ENCODE results near the gene TEDDM1.
"Not testable (repeated sequence)": the region's sequence is repeated elsewhere in the genome, so short reads cannot be mapped to it uniquely, and the experiment has no call there.

The TEDDM1 gene, protein sequence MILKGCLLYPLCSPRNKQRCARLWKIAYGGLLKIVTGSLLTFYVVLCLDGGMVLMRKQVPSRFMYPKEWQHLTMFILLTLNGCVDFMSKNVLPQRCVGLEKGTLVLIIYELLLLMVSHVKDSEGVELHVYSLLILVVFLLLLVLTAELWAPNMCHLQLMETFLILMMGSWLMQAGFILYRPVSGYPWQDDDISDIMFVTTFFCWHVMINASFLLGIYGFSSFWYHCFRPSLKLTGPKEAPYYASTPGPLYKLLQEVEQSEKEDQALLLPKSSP

GRCh38 chr1:182400567-182400966, at the start of gene TEDDM1:
TEDDM1 (minus strand) TSS chr1:182400667; CDS start chr1:182400485, 182 bp downstream.
- Histone ChIP-seq H3K27me3 (ENCODE audit: control insufficient read depth, insufficient read depth, low read length) (no peaks in the 10 kb centered on the region), H3K27ac (ENCODE audit: low read length) (no peak within 1 kb of the TSS)

GRCh38 chr1:182450087-182450486, 49.6 kb upstream of the TEDDM1 start, which contains the start of gene RGSL1:
RGSL1 (plus strand) TSS chr1:182450146; CDS start chr1:182450166, 20 bp downstream.
- H3K9me3 ChIP-seq (ENCODE audit: control insufficient read depth, low read depth, low read length): no peaks in the 10 kb centered on the region
- H3K4me3 ChIP-seq (ENCODE audit: low read length): no peak within 1 kb of the TSS
- no peak within 1 kb of the TSS for H3K9ac ChIP-seq (ENCODE audit: low read length)
- H3K27ac ChIP-seq (ENCODE audit: low read length): no peak within 1 kb of the TSS
- H3K27me3 ChIP-seq (ENCODE audit: control insufficient read depth, insufficient read depth, low read length): no peaks in the 10 kb centered on the region
- H3K36me3 ChIP-seq (ENCODE audit: control insufficient read depth, low read depth, low read length): no peaks in the 10 kb centered on the region
- H3K4me1 ChIP-seq (ENCODE audit: control insufficient read depth, low read depth, low read length): peaks cover 8% of the 10 kb centered on the region

More at GRCh38 chr1:182400567-182400966, at the start of gene TEDDM1:
- peaks cover 4% of the 10 kb centered on the region for H3K4me1 ChIP-seq (ENCODE audit: control insufficient read depth, low read depth, low read length)
- H3K9me3 ChIP-seq (ENCODE audit: control insufficient read depth, low read depth, low read length): no peaks in the 10 kb centered on the region
- H3K9ac ChIP-seq (ENCODE audit: low read length): no peak within 1 kb of the TSS
- no peak within 1 kb of the TSS for H3K4me3 ChIP-seq (ENCODE audit: low read length)
- no peaks in the 10 kb centered on the region for H3K36me3 ChIP-seq (ENCODE audit: control insufficient read depth, low read depth, low read length)

DNA sequence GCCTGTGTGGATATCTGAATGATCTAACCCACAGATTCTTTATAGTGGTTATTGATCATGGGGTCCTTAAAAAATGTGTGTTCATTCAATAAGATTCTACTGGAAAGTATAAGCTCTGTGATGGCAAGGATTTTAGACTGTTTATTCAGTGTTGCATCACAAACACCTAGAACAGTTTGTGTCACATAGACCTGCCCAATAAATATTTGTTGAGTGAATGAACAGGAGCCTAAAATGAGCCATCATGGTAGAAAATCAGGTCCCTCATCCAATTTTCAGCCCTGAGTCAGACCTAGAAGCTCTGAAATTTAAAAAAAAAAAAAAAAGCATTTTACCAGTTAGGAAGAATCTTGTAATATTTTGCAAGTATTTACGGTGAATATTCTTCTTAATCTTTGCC, 47.2 kb upstream of the TEDDM1 start:
- no peak overlapping the region for H3K27ac ChIP-seq (ENCODE audit: low read length)
- no peak overlapping the region for H3K9ac ChIP-seq (ENCODE audit: low read length)
- H3K27me3 ChIP-seq (ENCODE audit: control insufficient read depth, insufficient read depth, low read length): no peaks in the 10 kb centered on the region
- H3K9me3 ChIP-seq (ENCODE audit: control insufficient read depth, low read depth, low read length): no peaks in the 10 kb centered on the region
- no peak overlapping the region for H3K4me3 ChIP-seq (ENCODE audit: low read length)
- H3K36me3 ChIP-seq (ENCODE audit: control insufficient read depth, low read depth, low read length): no peaks in the 10 kb centered on the region
- peaks cover 8% of the 10 kb centered on the region for H3K4me1 ChIP-seq (ENCODE audit: control insufficient read depth, low read depth, low read length)

GRCh38 chr1:182447124-182447523, 46.7 kb upstream of the TEDDM1 start:
- not testable (repeated sequence) for H3K36me3 ChIP-seq (ENCODE audit: control insufficient read depth, low read depth, low read length); H3K9me3 ChIP-seq (ENCODE audit: control insufficient read depth, low read depth, low read length); H3K4me3 ChIP-seq (ENCODE audit: low read length); H3K27me3 ChIP-seq (ENCODE audit: control insufficient read depth, insufficient read depth, low read length); H3K4me1 ChIP-seq (ENCODE audit: control insufficient read depth, low read depth, low read length); H3K9ac ChIP-seq (ENCODE audit: low read length); H3K27ac ChIP-seq (ENCODE audit: low read length)

GRCh38 chr1:182446033-182446669, 45.7 kb upstream of the TEDDM1 start:
- Histone ChIP-seq H3K9me3 (ENCODE audit: control insufficient read depth, low read depth, low read length) (no peaks in the 10 kb centered on the region), H3K9ac (ENCODE audit: low read length) (no peak overlapping the region), H3K4me3 (ENCODE audit: low read length) (no peak overlapping the region), H3K36me3 (ENCODE audit: control insufficient read depth, low read depth, low read length) (no peaks in the 10 kb centered on the region), H3K27ac (ENCODE audit: low read length) (no peak overlapping the region), H3K4me1 (ENCODE audit: control insufficient read depth, low read depth, low read length) (peaks cover 8% of the 10 kb centered on the region), H3K27me3 (ENCODE audit: control insufficient read depth, insufficient read depth, low read length) (no peaks in the 10 kb centered on the region)

DNA sequence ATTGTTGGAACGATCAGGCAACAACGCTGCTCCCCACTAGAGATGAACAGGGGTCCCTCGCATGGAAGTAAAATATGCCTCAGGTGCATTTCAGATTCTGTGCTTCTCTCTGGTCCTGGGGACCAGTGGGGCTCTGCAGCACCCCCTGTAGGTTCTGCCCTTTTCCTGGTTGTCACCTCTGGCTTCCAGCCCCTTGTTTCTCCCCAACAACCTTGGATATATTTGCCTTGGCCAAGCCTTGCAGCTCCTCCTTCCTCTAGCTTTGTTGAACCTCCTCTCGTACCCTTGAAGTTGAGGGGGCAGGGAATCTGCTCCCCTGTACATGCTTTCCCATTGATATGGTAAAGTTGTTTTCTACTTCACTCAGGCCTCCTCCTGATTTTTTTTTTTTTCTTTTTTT, 44.0 kb upstream of the TEDDM1 start:
- Histone ChIP-seq H3K36me3 (ENCODE audit: control insufficient read depth, low read depth, low read length) (no peaks in the 10 kb centered on the region), H3K27ac (ENCODE audit: low read length) (no peak overlapping the region), H3K4me3 (ENCODE audit: low read length) (no peak overlapping the region), H3K9me3 (ENCODE audit: control insufficient read depth, low read depth, low read length) (no peaks in the 10 kb centered on the region), H3K9ac (ENCODE audit: low read length) (no peak overlapping the region), H3K4me1 (ENCODE audit: control insufficient read depth, low read depth, low read length) (no peaks in the 10 kb centered on the region), H3K27me3 (ENCODE audit: control insufficient read depth, insufficient read depth, low read length) (no peaks in the 10 kb centered on the region)

DNA sequence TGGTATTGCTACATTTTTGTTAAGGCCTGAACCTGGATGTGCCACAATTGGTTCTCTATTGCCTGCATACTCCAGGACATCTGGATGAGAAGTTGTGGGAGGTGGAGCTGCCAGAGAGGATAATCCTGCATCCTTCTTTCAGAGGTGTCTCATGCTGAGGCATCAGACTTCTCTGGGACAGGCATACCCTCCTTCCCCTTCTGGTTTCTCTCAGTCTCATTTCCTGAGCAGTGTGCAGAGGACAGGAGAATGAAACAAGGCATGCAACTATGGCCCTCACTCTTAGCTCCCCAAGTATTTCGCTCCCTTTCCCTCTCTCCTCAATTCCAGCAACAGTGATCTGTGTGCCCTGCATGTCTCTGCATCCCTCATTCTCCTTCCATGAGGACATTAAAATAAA, 41.9 kb upstream of the TEDDM1 start:
- no peak overlapping the region for H3K9ac ChIP-seq (ENCODE audit: low read length)
- no peaks in the 10 kb centered on the region for H3K27me3 ChIP-seq (ENCODE audit: control insufficient read depth, insufficient read depth, low read length)
- no peak overlapping the region for H3K27ac ChIP-seq (ENCODE audit: low read length)
- H3K9me3 ChIP-seq (ENCODE audit: control insufficient read depth, low read depth, low read length): peaks cover 3% of the 10 kb centered on the region
- no peaks in the 10 kb centered on the region for H3K36me3 ChIP-seq (ENCODE audit: control insufficient read depth, low read depth, low read length)
- H3K4me1 ChIP-seq (ENCODE audit: control insufficient read depth, low read depth, low read length): no peaks in the 10 kb centered on the region
- H3K4me3 ChIP-seq (ENCODE audit: low read length): no peak overlapping the region

GRCh38 chr1:182441719-182442118, 41.3 kb upstream of the TEDDM1 start:
- H3K36me3 ChIP-seq (ENCODE audit: control insufficient read depth, low read depth, low read length): no peaks in the 10 kb centered on the region
- H3K9me3 ChIP-seq (ENCODE audit: control insufficient read depth, low read depth, low read length): peaks cover 3% of the 10 kb centered on the region
- no peaks in the 10 kb centered on the region for H3K4me1 ChIP-seq (ENCODE audit: control insufficient read depth, low read depth, low read length)
- H3K27ac ChIP-seq (ENCODE audit: low read length): no peak overlapping the region
- no peak overlapping the region for H3K4me3 ChIP-seq (ENCODE audit: low read length)
- H3K9ac ChIP-seq (ENCODE audit: low read length): no peak overlapping the region
- no peaks in the 10 kb centered on the region for H3K27me3 ChIP-seq (ENCODE audit: control insufficient read depth, insufficient read depth, low read length)

DNA sequence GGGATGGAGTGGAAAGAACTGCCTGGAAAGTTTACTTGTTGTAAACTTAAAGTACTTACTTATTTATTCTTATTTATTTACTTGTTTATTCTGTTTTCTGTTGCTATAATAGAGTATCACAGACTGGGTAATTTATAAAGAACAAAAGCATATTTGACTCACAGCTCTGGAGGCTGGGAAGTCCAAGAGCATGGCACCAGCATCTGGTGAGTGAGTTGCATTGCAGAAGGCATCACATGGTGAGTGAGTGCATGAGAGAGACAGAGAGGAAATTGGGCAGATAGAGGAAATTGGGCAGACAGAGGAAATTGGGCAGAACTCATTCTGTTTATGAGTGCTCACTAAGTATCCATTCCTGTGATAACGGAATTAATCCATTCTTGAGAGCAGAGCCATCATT, 37.9 kb upstream of the TEDDM1 start:
- no peaks in the 10 kb centered on the region for H3K36me3 ChIP-seq (ENCODE audit: control insufficient read depth, low read depth, low read length)
- H3K27me3 ChIP-seq (ENCODE audit: control insufficient read depth, insufficient read depth, low read length): no peaks in the 10 kb centered on the region
- H3K9me3 ChIP-seq (ENCODE audit: control insufficient read depth, low read depth, low read length): peaks cover 3% of the 10 kb centered on the region
- H3K4me3 ChIP-seq (ENCODE audit: low read length): no peak overlapping the region
- no peak overlapping the region for H3K27ac ChIP-seq (ENCODE audit: low read length)
- H3K4me1 ChIP-seq (ENCODE audit: control insufficient read depth, low read depth, low read length): no peaks in the 10 kb centered on the region
- H3K9ac ChIP-seq (ENCODE audit: low read length): no peak overlapping the region

GRCh38 chr1:182433580-182433979, 33.1 kb upstream of the TEDDM1 start:
- no peak overlapping the region for H3K4me3 ChIP-seq (ENCODE audit: low read length)
- no peak overlapping the region for H3K9ac ChIP-seq (ENCODE audit: low read length)
- no peaks in the 10 kb centered on the region for H3K36me3 ChIP-seq (ENCODE audit: control insufficient read depth, low read depth, low read length)
- H3K27me3 ChIP-seq (ENCODE audit: control insufficient read depth, insufficient read depth, low read length): no peaks in the 10 kb centered on the region
- H3K4me1 ChIP-seq (ENCODE audit: control insufficient read depth, low read depth, low read length): peaks cover 2% of the 10 kb centered on the region
- H3K27ac ChIP-seq (ENCODE audit: low read length): no peak overlapping the region
- peaks cover 3% of the 10 kb centered on the region for H3K9me3 ChIP-seq (ENCODE audit: control insufficient read depth, low read depth, low read length)

DNA sequence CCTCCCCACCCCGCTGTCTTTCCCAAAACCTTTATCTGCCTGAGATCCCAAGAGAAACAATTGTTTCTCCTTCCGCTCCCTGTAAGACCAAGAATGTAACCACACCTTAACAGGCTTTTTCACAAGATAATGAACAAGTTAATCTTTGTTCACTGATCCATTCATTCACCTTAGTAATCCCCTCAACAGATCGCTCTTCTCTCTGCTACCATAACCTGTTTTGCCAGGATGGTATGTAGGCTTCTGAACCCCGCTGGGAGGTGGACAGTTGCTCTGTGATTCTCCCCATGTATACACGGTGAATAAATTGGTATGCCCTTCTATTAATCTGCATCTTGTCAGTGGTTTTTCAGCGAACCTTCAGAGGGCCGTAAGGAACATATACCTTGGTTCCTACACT, 30.8 kb upstream of the TEDDM1 start:
- H3K36me3 ChIP-seq (ENCODE audit: control insufficient read depth, low read depth, low read length): no peaks in the 10 kb centered on the region
- H3K4me3 ChIP-seq (ENCODE audit: low read length): no peak overlapping the region
- no peaks in the 10 kb centered on the region for H3K27me3 ChIP-seq (ENCODE audit: control insufficient read depth, insufficient read depth, low read length)
- peaks cover 2% of the 10 kb centered on the region for H3K4me1 ChIP-seq (ENCODE audit: control insufficient read depth, low read depth, low read length)
- no peaks in the 10 kb centered on the region for H3K9me3 ChIP-seq (ENCODE audit: control insufficient read depth, low read depth, low read length)
- no peak overlapping the region for H3K9ac ChIP-seq (ENCODE audit: low read length)
- no peak overlapping the region for H3K27ac ChIP-seq (ENCODE audit: low read length)
